T-cell (primary cell): ENCODE results near the gene TLE7. TPM values are rescaled to one million over a fixed set of nuclear protein-coding genes. Genes with fewer than 3 reads are reported as not detected.
A peak's percentile ranks its signal among the peaks of the same experiment; 100 is the strongest.

Experiments used
- ATAC-seq, 4 experiments: fragments of 200-7000 bp in 3 of 4; fragments of 150-1000 bp in 1 of 4; cut with Tn5 transposase; replicated peaks in 1 of 4; 1 replicate in 3 of 4; 2 replicates in 1 of 4; pipeline ENCODE4 v1.10.0; 2021; ENCODE audit warnings: moderate library complexity in 3 of 4, mild to moderate bottlenecking in 2 of 4, moderate number of reproducible peaks in 1 of 4
- CTCF ChIA-PET, 2 donors: fragments of 300-600 bp; sonication (Branson Sonifier 250); formaldehyde crosslinking; loops; one replicate each; lab custom pipeline; 2022; ENCODE audit warnings: antibody characterized with exemption in 2 of 2; lab: Charles Lee
- POLR2A ChIA-PET, 2 donors: fragments of 300-600 bp; sonication (Branson Sonifier 250); formaldehyde crosslinking; loops; one replicate each; lab custom pipeline; 2022; ENCODE audit warnings: antibody characterized with exemption in 2 of 2; lab: Charles Lee
- DNase-seq, 35 experiments: peaks; one replicate each; pipeline versions ENCODE4 v3.0.0 to v3.0.0-alpha.2; 2013 to 2023
- H3K27ac ChIP-seq: one replicate; pipeline ENCODE4 v1.5.1; 2013; ENCODE audit warnings: low read length
- H3K27me3 ChIP-seq, 2 experiments: replicated peaks in 1 of 2; 1 replicate in 1 of 2; 2 replicates in 1 of 2; pipeline versions ENCODE4 v1.6.1 to v1.7.0; 2013; ENCODE audit warnings: low read length in 1 of 2, mixed read lengths in 1 of 2; ENCODE audit not compliant: control insufficient read depth in 2 of 2, insufficient read depth in 2 of 2; ENCODE audit errors: extremely low read depth in 1 of 2
- H3K36me3 ChIP-seq, 2 donors: 1 replicate in 1 of 2; 2 replicates in 1 of 2; pipeline versions ENCODE4 v1.6.1 to v1.7.0; 2013; ENCODE audit warnings: low read length in 1 of 2; ENCODE audit not compliant: control insufficient read depth in 2 of 2, insufficient read depth in 1 of 2; ENCODE audit errors: extremely low read depth in 1 of 2
- H3K4me1 ChIP-seq, 2 experiments: 1 replicate in 1 of 2; 2 replicates in 1 of 2; pipeline versions ENCODE4 v1.6.1 to v1.7.0; 2013; ENCODE audit warnings: low read length in 2 of 2, mixed read lengths in 1 of 2; ENCODE audit not compliant: insufficient read depth in 2 of 2, control insufficient read depth in 1 of 2; ENCODE audit errors: extremely low read depth in 1 of 2
- H3K4me3 ChIP-seq, 2 donors: 1 replicate in 1 of 2; 2 replicates in 1 of 2; pipeline versions ENCODE4 v1.5.1 to v1.7.0; 2013; ENCODE audit warnings: mild to moderate bottlenecking in 2 of 2, low read length in 1 of 2, moderate library complexity in 1 of 2; ENCODE audit not compliant: control insufficient read depth in 1 of 2; ENCODE audit errors: extremely low read depth in 1 of 2
- H3K9me3 ChIP-seq: 2 replicates; pipeline ENCODE4 v1.7.0; 2013
- H3K27ac Mint-ChIP-seq, 2 donors: one replicate each; pipeline ENCODE4 v1.8.0; 2020 to 2021; ENCODE audit warnings: mild to moderate bottlenecking in 2 of 2, mixed read lengths in 2 of 2
- H3K27me3 Mint-ChIP-seq, 2 donors: one replicate each; pipeline ENCODE4 v1.8.0; 2021 to 2022; ENCODE audit warnings: mixed read lengths in 2 of 2
- H3K36me3 Mint-ChIP-seq: one replicate; pipeline ENCODE4 v1.8.0; 2021; ENCODE audit warnings: mixed read lengths
- H3K4me1 Mint-ChIP-seq, 3 donors: one replicate each; pipeline ENCODE4 v1.8.0; 2020 to 2022; ENCODE audit warnings: mixed read lengths in 3 of 3, mild to moderate bottlenecking in 1 of 3
- H3K4me3 Mint-ChIP-seq, 3 donors: one replicate each; pipeline ENCODE4 v1.8.0; 2020 to 2022; ENCODE audit warnings: mild to moderate bottlenecking in 3 of 3, mixed read lengths in 3 of 3, moderate library complexity in 3 of 3
- H3K9me3 Mint-ChIP-seq, 3 donors: one replicate each; pipeline ENCODE4 v1.8.0; 2020 to 2022; ENCODE audit warnings: mixed read lengths in 3 of 3
- WGBS: methylation state at CpG from one replicate; pipeline ENCODE4 v1.1.5; 2013; ENCODE audit warnings: missing lambda C conversion rate; ENCODE audit not compliant: insufficient coverage; 5-methylcytosine and 5-hydroxymethylcytosine counted together
- total RNA-seq, 35 experiments: library from RNA in 6 of 35; stranded (reverse) in 6 of 35; fragments of 120-200 nt in 1 of 35; gene quantifications; one replicate each; pipeline versions ENCODE4 v1.2.1 to v1.2.4 and lab custom pipeline; 2013 to 2026

Gene TLE7
- total RNA-seq, 5 donors from 2014 or later (not counting 1 experiment from before 2014, with no cell fraction given) = not detected

DNA sequence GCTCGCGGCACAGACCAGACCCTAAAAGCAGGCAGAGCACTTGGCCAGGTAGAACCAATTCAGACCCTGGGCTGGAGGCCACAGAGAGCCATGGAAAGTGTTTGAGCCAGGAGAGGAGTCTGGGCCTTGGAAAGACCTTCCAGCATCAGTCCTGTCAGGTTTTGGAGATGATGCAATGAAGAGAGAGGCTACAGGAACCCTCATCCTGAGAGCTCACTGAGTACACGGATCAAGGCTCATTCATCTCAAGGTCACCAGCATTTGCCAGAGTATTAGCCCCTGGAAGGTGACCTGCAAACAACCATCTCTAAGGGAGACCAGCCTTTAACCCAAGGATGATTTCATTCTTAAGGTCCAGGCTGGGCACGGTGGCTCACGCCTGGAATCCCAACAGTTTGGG, 27.8 kb downstream of the TLE7 start:
- Mint-ChIP-seq H3K27me3 (peaks cover 34 to 56% of the 10 kb centered on the region in 2 donors), H3K27ac (no peak overlapping the region), H3K9me3 (no peaks in the 10 kb centered on the region), H3K36me3 (no peaks in the 10 kb centered on the region), H3K4me3 (no peak overlapping the region), H3K4me1 (peaks cover 4 to 10% (median 6%) of the 10 kb centered on the region in 3 donors)
- Histone ChIP-seq H3K36me3 (no peaks in the 10 kb centered on the region), H3K4me1 (peaks cover 0 to 8% of the 10 kb centered on the region in 2 experiments), H3K27ac (no peak overlapping the region), H3K4me3 (no peak overlapping the region), H3K27me3 (peaks cover 2 to 50% of the 10 kb centered on the region in 2 experiments), H3K9me3 (no peaks in the 10 kb centered on the region)
- WGBS = 89% methylated on average over 3 of the region's 5 CpGs
- ATAC-seq (no peak), DNase-seq (no peak)
- POLR2A ChIA-PET = no interaction called here
- CTCF ChIA-PET = interaction anchor here (2.3 to 4.4 kb wide), 2 partner anchors 85 kb away, joined by 20 to 73 read pairs; no protein-coding TSS in a partner anchor

DNA sequence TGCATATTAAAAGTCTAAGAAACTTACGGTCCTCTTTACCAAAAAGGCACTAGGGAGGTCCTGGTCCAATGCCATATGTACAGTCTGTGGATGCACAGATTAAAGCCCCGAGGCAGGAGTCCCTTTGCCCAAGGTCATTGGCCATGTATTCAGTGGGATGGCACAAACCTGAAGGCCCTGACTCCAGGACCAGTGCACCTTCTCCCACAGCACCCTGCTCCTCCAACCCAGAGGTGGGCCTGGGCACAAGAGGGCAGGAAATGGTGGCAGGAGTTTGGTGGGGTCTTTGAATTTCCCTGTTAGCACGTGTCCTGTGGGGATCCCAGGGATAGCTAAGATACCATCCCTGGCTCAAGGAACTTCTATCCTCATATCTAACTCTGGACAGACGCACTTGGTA, 28.5 kb downstream of the TLE7 start:
- WGBS = 90% methylated on average over 2 of the region's 4 CpGs
- no peaks in the 10 kb centered on the region for H3K9me3 ChIP-seq
- ChIA-PET CTCF (interaction anchor here (0.6 to 4.4 kb wide), 7 partner anchors 12 to 198 kb away, joined by 3 to 73 read pairs (median 15); no protein-coding TSS in a partner anchor), POLR2A (no interaction called here)
- H3K27ac Mint-ChIP-seq = no peak overlapping the region
- H3K36me3 ChIP-seq = no peaks in the 10 kb centered on the region
- H3K27me3 Mint-ChIP-seq = peaks cover 34 to 55% of the 10 kb centered on the region in 2 donors
- H3K4me3 ChIP-seq = no peak overlapping the region
- H3K4me3 Mint-ChIP-seq = no peak overlapping the region
- ATAC-seq (no peak), DNase-seq (no peak)
- no peak overlapping the region for H3K27ac ChIP-seq
- peaks cover 0 to 8% of the 10 kb centered on the region in 2 experiments for H3K4me1 ChIP-seq
- H3K27me3 ChIP-seq = peaks cover 2 to 50% of the 10 kb centered on the region in 2 experiments
- no peaks in the 10 kb centered on the region for H3K36me3 Mint-ChIP-seq
- peaks cover 4 to 11% (median 6%) of the 10 kb centered on the region in 3 donors for H3K4me1 Mint-ChIP-seq
- no peaks in the 10 kb centered on the region for H3K9me3 Mint-ChIP-seq

DNA sequence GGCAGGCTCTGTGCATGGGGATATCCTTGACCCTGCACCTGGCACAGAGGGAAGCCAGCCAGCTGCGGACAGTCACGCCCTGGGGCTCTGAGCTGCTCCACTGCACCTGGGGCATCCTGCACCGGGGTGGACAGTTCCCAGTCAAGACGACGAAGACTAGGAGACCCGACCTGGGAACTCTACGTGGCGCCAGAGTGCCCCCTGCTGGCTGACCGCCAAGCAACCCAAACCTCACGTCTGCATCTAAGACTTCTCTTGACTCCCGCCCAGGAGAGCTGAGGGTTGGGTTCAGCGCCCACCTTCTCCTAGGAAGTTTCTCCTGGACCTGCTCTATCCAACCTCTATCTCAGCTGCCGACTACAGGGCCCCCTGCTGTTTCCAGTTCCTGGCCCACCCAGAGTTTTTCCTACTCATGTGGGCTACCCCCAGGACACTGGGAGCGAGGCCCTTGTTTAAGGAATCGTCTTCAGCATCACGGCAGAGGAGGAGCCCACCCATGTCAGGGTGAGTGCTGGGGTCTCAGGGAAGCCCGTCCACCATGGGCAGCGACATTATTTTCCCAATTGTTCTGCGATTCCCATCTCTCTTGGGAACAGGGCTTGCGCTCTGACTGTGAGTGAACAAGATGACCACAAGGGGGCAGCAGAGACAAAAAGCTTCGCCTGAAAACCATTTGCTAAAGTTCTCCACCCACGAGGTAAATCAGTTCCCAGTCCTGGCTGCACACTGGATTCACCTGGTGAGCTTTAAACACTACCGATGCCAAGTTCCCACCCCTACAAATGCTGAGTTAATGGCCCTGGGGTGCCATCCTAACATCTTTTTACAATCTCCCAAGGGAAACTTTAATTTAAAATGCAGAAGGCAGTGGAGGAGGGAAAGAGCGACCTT, 29.3 kb downstream of the TLE7 start:
- peak in 34 of 35 experiments; percentile 16 to 82 (median 53) for DNase-seq
- Histone ChIP-seq H3K4me3 (no peak overlapping the region), H3K4me1 (peaks cover 0 to 8% of the 10 kb centered on the region in 2 experiments), H3K27me3 (peaks cover 0 to 46% of the 10 kb centered on the region in 2 experiments), H3K36me3 (no peaks in the 10 kb centered on the region), H3K27ac (no peak overlapping the region), H3K9me3 (no peaks in the 10 kb centered on the region)
- POLR2A ChIA-PET = no interaction called here
- no peaks in the 10 kb centered on the region for H3K9me3 Mint-ChIP-seq
- H3K4me1 Mint-ChIP-seq = peaks cover 7 to 17% (median 10%) of the 10 kb centered on the region in 3 donors
- H3K27me3 Mint-ChIP-seq = peaks cover 39 to 47% of the 10 kb centered on the region in 2 donors
- peak; percentile 62 to 78 (median 69) for ATAC-seq
- no peak overlapping the region for H3K4me3 Mint-ChIP-seq
- WGBS = 5% methylated on average over 20 of the region's 24 CpGs
- no peak overlapping the region for H3K27ac Mint-ChIP-seq
- no peaks in the 10 kb centered on the region for H3K36me3 Mint-ChIP-seq
- CTCF ChIA-PET = interaction anchor here (0.5 to 4.4 kb wide), 11 partner anchors 9 to 338 kb away, joined by 3 to 73 read pairs (median 5); no protein-coding TSS in a partner anchor

DNA sequence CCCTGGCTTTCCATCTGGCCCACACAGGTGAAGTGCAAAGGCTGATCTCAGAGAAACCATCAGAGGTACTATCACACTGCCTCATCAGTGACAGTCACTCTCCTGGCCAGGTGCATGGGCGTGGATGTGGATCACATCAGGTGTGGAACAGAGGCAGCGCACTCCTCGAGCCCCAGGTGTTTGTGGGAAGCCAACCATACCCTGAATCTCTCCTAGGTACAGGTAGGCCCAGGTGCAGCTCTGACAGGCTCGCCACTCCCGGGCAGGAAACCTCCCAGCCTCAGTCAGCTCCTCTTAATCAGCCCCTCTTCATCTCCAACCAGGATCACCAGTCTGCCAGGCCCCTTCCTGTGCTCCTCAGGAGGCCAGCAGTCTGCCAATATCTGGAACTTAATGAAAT, 31.7 kb downstream of the TLE7 start:
- no peak overlapping the region for H3K27ac Mint-ChIP-seq
- Histone ChIP-seq H3K36me3 (no peaks in the 10 kb centered on the region), H3K27me3 (peaks cover 0 to 37% of the 10 kb centered on the region in 2 experiments), H3K4me1 (peaks cover 0 to 18% of the 10 kb centered on the region in 2 experiments), H3K9me3 (no peaks in the 10 kb centered on the region), H3K4me3 (no peak overlapping the region), H3K27ac (no peak overlapping the region)
- H3K9me3 Mint-ChIP-seq = no peaks in the 10 kb centered on the region
- POLR2A ChIA-PET = no interaction called here
- CTCF ChIA-PET = interaction anchor here in 1 of 2 donors (0.6 to 4.4 kb wide), 2 partner anchors 9 to 89 kb away, joined by 3 to 73 read pairs; no protein-coding TSS in a partner anchor
- DNase-seq = no peak
- no peak for ATAC-seq
- no peak overlapping the region for H3K4me3 Mint-ChIP-seq
- 37% methylated on average over 3 of the region's 5 CpGs for WGBS
- H3K27me3 Mint-ChIP-seq = peaks cover 40 to 44% of the 10 kb centered on the region in 2 donors
- peaks cover 17 to 21% (median 18%) of the 10 kb centered on the region in 3 donors for H3K4me1 Mint-ChIP-seq
- no peaks in the 10 kb centered on the region for H3K36me3 Mint-ChIP-seq

DNA sequence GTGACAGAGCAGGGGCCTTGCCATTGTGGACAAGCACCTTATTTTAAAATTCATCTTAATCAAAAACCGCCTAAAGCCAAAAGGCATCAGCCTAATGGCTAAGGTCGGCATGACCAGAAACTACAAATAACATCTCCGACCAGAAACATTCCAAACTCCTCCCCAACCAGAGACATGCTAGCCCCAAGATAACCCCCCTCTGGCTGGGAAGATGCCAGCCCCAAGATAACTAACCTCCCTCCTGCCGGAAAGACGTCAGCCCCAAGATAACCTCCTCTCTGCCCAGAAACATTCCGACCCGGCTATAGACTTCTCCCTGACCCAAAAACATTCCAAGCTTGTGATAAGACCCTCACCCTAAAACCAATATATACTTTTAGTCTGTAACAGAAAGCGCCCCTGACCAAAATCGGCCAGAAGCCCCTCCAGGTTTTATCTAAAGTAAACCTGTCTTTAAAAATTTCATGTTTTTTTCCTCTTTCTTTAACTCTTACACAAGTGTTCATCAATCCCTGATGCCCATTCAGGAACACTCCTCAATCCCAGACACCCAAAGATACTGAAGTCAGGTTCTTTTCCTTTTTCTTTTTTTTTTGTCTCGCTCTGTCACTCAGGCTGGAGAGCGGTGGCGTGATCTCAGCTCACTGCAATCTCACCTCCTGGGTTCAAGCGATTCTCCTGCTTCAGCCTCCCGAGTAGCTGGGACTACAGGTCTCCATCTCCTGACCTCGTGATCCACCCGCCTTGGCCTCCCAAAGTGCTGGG, 32.7 kb downstream of the TLE7 start:
- Histone ChIP-seq H3K36me3 (no peaks in the 10 kb centered on the region), H3K27ac (no peak overlapping the region), H3K27me3 (peaks cover 0 to 39% of the 10 kb centered on the region in 2 experiments), H3K9me3 (no peaks in the 10 kb centered on the region), H3K4me3 (no peak overlapping the region), H3K4me1 (peaks cover 0 to 18% of the 10 kb centered on the region in 2 experiments)
- CTCF ChIA-PET = interaction anchor here in 1 of 2 donors (0.6 kb wide), 2 partner anchors 98 to 197 kb away, joined by 3 read pairs; no protein-coding TSS in a partner anchor
- POLR2A ChIA-PET = no interaction called here
- no peaks in the 10 kb centered on the region for H3K9me3 Mint-ChIP-seq
- no peak overlapping the region for H3K4me3 Mint-ChIP-seq
- DNase-seq (no peak), ATAC-seq (no peak)
- WGBS = 87% methylated on average over 15 of the region's 16 CpGs
- no peak overlapping the region for H3K27ac Mint-ChIP-seq
- no peaks in the 10 kb centered on the region for H3K36me3 Mint-ChIP-seq
- H3K4me1 Mint-ChIP-seq = peaks cover 17 to 21% (median 18%) of the 10 kb centered on the region in 3 donors
- peaks cover 45% of the 10 kb centered on the region in 2 donors for H3K27me3 Mint-ChIP-seq

DNA sequence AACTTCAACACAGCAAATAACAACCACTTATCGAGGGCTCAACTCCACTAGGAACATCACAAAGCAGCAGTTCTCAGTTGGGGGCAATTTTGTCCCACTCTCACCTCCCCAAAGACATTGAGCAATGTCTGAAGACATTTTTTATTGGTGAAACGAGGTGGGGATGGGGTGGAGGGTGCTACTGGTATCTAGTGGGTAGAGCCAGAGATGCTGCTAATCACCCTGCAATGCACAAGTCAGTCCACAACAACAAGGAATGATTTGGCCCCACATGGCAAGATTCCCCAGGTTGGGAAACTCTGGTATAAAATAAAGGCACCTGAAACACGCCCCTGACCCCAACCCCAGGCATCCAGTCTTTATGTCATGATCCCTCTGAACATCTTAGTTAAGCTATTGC, 33.3 kb downstream of the TLE7 start:
- H3K27ac Mint-ChIP-seq = no peak overlapping the region
- no peak overlapping the region for H3K4me3 Mint-ChIP-seq
- Histone ChIP-seq H3K9me3 (no peaks in the 10 kb centered on the region), H3K27ac (no peak overlapping the region), H3K4me3 (no peak overlapping the region), H3K36me3 (no peaks in the 10 kb centered on the region), H3K27me3 (peaks cover 0 to 33% of the 10 kb centered on the region in 2 experiments), H3K4me1 (peaks cover 0 to 18% of the 10 kb centered on the region in 2 experiments)
- ATAC-seq (no peak), DNase-seq (no peak)
- H3K9me3 Mint-ChIP-seq = no peaks in the 10 kb centered on the region
- peaks cover 43 to 45% of the 10 kb centered on the region in 2 donors for H3K27me3 Mint-ChIP-seq
- ChIA-PET CTCF (interaction anchor here in 1 of 2 donors (0.6 kb wide), 2 partner anchors 98 to 198 kb away, joined by 3 read pairs; no protein-coding TSS in a partner anchor), POLR2A (no interaction called here)
- WGBS = no CpG with 5 or more reads among the region's 3 CpGs
- no peaks in the 10 kb centered on the region for H3K36me3 Mint-ChIP-seq
- H3K4me1 Mint-ChIP-seq = peaks cover 17 to 21% (median 18%) of the 10 kb centered on the region in 3 donors
